GM11168 (cell line): ENCODE results near the gene GPR146.

Experiments used
- in situ Hi-C: fragments of 300-500 bp; cut with MboI; formaldehyde crosslinking; loops from one replicate; pipeline ENCODE4 v1.12.0; 2022; ENCODE audit warnings: low sequenced_read_pairs; ENCODE audit not compliant: unreplicated experiment

Gene GPR146

GRCh38 chr7:1010226-1010625 is 34.1 kb upstream of the GPR146 start:
- in situ Hi-C loops: no loop called here

GRCh38 chr7:1011297-1012003 is 32.9 kb upstream of the GPR146 start:
- in situ Hi-C loops: no loop called here

DNA sequence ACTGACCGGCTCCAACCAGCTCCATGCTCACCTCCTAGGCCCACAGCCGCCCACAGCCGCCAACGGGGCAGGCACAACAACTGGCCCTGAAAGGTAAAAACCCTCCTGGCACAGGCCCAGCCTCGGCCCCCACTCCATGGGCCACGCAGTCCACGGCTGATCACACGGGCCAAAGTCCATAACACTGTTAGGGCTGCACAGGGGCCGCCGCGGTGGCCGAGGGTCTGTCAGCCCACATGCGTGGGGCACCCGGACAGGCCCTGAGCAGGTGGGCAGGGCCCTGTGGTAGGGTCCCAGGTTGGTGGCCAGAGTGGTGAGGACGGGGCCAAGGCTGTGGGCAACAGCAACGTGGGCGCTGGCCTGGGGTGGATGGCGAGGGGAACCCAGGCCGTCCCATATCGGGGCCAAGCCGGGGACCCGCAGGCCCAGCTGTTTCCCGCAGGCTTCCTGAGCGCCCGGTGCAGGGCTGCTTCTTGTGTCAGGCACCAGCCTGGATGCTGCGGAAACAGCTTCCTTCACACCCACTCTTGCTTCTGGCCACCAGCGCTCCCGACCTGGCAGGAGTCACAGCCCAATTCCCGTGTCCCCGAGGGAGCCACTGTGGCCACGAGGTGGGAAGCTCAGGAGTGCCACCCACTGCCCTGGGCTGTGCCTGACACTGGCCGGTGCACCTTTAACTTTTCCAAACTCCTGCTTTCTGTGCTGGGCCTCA is 32.2 kb upstream of the GPR146 start:
- in situ Hi-C loops: no loop called here

DNA sequence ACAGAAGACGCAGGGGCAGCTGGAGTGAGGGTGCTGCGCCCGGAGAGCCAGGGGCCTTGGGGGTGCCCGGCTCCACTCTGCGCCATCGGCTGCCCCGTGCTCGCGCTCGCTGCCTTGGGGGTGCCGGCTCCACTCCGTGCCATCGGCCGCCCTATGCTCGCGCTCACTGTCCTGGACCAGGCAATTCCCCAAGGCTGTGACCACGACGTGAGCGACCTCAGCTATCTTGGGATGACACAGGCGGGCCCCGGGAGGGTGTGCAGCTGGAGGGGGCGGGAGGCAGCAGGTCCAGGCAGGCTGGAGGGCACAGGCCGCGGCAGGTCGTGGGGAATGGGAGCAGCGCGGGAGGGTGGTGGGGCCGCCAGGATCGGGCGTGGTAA is 31.6 kb upstream of the GPR146 start:
- in situ Hi-C loops: no loop called here

GRCh38 chr7:1013581-1013980 is 30.8 kb upstream of the GPR146 start:
- in situ Hi-C loops: no loop called here

DNA sequence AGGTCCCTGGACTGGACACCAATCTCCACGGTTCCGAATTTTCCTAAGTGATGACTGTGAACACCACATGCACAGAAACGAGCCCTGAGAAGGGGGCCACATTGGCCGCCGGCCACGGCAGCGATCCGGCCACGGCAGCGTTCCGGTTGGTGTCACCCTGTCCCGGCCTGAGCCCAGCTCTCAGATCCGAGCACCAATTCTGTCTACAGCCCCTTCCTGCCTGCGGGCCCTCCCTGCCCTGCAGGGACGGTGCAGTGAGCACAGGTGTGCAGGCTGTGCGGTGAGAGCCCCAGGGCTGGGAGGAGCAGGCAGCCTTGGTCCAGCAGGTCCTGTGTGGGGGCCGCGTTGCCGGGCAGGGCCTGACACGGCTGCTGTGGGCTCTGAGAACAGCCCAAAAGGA is 29.7 kb upstream of the GPR146 start:
- in situ Hi-C loops: no loop called here

DNA sequence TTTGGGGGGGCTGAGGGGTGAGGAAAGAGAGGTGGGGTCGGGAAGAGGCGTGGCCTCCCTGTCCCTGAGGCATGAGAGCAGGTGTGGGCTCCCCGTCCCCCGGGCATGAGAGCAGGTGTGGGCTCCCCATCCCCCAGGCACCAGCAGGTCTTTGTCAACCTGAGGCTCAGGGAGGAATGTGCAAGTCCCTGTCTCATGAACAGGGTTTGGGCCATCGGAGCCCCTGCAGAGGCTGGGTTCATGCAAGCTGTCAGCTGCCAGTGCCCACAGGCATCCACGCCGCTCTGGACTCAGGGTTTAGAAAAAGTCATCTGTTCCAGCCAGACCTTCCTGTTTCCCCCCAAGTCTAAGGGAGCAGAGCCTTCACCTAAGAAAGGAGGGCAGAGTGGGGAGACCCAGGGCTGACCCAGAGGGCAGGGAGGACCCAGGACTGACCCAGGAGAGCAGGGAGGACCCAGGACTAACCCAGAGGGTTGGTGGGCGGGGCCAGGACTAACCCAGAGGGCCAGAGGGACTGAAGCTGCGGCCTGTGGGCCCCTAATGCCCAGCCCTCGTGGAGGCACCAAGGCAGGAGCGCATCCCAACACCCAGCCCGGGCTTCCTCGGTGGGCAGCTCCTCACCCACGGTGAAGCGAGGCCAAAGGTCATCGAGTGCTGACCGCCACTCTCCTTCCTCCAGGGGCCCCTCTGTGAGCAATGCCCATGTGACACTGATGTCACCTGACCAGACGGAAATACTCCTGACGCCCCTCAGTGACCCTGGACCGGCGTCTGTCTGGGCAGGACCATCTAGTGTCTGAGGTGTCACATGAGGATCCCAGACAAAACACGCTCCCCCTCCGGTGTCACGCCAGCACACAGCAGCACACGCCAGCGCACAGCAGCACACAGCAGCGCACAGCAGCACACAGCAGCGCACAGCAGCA is 28.9 kb upstream of the GPR146 start:
- in situ Hi-C loops: no loop called here

DNA sequence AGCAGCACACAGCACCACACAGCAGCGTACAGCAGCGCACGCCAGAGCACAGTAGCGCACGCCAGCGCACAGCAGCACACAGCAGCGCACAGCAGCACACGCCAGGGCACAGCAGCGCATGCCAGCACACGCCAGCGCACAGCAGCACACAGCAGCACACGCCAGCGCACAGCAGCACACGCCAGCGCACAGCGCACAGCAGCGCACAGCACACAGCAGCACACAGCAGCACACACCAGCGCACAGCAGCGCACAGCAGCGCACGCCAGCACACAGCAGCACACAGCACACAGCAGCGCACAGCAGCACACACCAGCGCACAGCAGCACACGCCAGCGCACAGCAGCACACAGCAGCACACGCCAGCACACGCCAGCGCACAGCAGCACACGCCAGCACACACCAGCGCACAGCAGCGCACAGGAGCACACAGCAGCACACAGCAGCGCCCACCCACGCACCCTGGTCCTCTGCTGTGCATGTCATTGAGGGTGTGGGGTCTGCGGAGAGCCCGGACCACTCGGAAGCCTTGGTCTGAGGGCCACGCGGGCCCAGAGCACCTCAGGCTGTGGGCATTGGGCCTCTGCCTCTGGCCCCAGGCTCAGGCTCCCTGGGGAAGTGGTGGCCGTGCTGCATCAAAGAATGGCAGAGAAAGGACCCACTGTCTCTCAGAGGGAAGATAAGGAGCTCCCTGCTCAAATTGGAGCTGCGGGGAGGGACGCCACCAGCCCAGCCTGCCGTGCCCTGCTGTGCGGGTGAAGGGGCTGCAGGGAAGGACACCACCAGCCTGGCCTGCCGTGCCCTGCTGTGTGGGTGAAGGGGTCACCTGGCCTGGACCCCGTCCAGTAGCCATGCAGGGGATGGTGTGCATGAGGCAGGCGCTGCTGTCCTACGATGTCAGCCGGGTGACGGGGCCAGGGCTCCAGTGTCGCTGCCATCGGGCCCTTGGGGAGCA is 27.5 kb upstream of the GPR146 start:
- in situ Hi-C loops: no loop called here

- in situ Hi-C loops: no loop called here
Observed at GRCh38 chr7:1017586-1018333, 26.6 kb upstream of the GPR146 start.

- in situ Hi-C loops: no loop called here
Observed at GRCh38 chr7:1018334-1018695, 26.0 kb upstream of the GPR146 start.

- in situ Hi-C loops: no loop called here
Observed at GRCh38 chr7:1019255-1019785, 25.0 kb upstream of the GPR146 start.

DNA sequence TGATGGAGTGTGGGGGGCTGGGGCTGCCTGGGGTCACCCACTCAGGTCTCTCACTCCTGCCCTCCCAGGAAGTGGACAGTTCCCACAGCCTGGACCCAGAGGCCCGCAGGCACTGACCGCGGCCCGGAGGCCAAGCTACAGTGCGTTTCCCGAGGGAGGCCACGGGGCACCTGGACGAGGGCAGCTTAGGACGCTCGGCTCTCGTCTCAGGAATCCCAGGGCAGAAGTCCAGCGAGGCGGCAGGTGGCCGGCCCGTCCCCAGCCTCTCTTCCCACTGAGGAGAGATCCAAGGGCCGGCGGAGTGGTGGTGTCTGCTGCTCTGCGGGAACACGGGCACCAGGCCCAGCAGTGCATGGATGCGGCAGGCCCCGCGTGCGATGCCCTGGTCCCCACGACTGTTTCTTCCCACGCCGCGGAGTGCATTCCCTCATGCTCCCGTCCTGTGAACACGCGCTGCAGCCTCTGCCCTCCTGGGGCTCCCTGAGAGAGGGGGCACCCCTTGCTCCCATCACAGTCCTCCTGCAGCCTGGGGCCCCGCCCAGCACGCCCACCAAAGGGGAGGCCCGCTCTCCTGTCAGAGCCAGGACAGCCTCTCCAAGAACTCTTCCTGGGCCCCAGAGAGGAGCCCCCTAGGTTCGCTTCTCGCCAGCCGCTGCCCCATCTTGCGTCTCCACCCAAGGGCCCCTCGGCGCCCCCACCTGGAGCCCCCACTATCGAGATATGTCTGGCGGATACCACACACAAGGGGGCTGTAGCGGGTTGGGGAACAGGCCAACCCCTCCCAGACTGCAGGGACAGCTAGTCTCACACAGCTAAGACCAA is 24.3 kb upstream of the GPR146 start:
- in situ Hi-C loops: no loop called here

DNA sequence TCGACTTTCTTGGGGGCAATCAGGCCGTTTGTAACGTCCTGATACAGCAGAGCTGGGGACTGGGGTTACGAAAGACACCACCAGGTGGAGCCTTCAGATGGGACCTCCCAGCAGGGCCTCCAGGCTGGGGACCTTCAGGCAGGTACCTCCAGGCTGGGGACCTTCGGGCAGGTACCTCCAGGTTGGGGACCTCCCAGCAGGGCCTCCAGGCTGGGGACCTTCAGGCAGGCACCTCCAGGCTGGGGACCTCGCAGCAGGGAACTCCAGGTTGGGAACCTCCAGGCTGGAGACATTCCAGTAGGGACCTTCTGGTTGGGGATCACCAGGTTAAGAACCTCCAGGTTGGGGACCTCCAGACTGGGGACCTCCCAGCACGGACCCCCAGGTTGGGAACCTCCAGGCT is 23.5 kb upstream of the GPR146 start:
- in situ Hi-C loops: no loop called here

DNA sequence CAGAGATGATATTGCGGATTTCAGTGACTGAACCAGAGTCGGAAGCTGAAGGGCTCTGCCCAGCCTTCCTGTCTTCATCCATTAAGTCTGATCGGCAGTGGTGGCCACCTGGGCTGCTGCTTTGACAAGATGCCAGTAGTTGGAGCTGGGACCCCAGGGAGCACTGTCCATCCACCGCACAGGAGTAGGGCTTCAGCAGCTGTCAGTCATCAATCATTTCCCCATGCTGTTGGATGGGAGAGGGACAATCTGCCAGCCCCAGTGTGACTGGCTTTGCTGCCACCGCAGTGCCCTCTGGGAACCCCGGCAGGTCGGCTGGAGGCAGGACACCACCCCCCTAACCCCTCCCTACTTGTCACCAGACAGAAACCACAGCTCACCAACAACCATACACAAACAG is 23.0 kb upstream of the GPR146 start:
- in situ Hi-C loops: no loop called here

GRCh38 chr7:1021931-1022330 is 22.4 kb upstream of the GPR146 start:
- in situ Hi-C loops: no loop called here

- in situ Hi-C loops: no loop called here
Observed at GRCh38 chr7:1022356-1022755, 22.0 kb upstream of the GPR146 start.

DNA sequence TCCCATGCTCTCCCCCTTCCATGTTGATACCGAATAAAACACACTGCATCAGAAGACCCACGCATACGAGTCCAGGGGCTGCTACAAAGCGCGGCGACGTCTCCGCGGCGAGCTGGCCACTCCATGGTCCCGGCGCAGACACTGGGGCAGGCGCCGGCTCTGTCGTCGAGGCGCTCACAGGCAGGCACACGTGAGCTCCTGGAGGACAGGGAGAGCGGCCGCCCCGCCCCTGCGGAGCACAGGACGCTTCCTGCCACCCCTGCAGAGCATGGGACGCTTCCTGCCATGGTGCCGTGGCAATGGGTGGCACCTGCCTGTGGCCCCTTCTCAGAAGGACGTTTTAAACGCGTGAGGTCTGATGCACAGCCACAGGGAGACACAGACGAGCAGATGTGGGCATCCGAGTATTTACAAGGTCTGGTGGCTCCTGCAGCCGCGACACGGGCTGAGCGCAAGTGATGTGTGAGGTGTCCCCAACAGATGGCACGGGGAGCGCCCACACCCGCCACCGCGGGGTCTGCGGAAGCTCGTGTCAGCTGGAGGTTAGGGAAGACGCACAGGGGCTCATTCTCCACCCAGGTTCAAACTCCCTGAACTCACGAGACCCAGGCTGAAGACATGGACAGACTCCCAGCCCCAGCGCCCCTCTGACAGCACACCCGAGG is 21.4 kb upstream of the GPR146 start:
- in situ Hi-C loops: no loop called here
